HL-60 (cell line): ENCODE data around the gene GPR34.
A peak's percentile ranks its signal among the peaks of the same experiment; 100 is the strongest.
"Not testable (repeated sequence)": the region's sequence is repeated elsewhere in the genome, so short reads cannot be mapped to it uniquely, and the experiment has no call there.

Source experiments
- DNase-seq, 2 experiments: peaks; one replicate each; pipeline ENCODE4 v3.0.0-alpha.2; 2010 to 2020; ENCODE audit warnings: low read depth in 1 of 2, low spot score in 1 of 2
- H3K27ac ChIP-seq: fragments of 250-450 bp; sonication (Bioruptor Pico); replicated peaks from 2 replicates; pipeline ENCODE4 v1.5.1; 2020; ENCODE audit warnings: mild to moderate bottlenecking, moderate library complexity
- H3K27me3 ChIP-seq: fragments of 250-450 bp; sonication (Bioruptor Pico); 2 replicates; pipeline ENCODE4 v1.5.1; 2021; ENCODE audit warnings: mild to moderate bottlenecking, moderate library complexity; ENCODE audit not compliant: insufficient read depth, poor library complexity, severe bottlenecking
- H3K4me3 ChIP-seq: replicated peaks from 2 replicates; pipeline ENCODE4 v1.5.1; 2011; ENCODE audit warnings: mild to moderate bottlenecking, control low read depth, low read length; ENCODE audit not compliant: insufficient read depth
- CTCF ChIP-seq: IDR thresholded peaks from one replicate; pipeline ENCODE4 v1.5.1; 2011; ENCODE audit warnings: low read length, control low read depth, inconsistent platforms; ENCODE audit not compliant: insufficient read depth
- GABPA ChIP-seq: IDR thresholded peaks from 2 replicates; pipeline ENCODE4 v1.6.1; 2012; ENCODE audit warnings: low read depth
- POLR2AphosphoS5 ChIP-seq: IDR thresholded peaks from 2 replicates; pipeline ENCODE4 v1.6.1; 2012; ENCODE audit warnings: low read depth
- REST ChIP-seq: IDR thresholded peaks from 2 replicates; pipeline ENCODE4 v1.6.1; 2012; ENCODE audit warnings: low read depth; ENCODE audit not compliant: insufficient replicate concordance
- SPI1 ChIP-seq: IDR thresholded peaks from 2 replicates; pipeline ENCODE4 v1.6.1; 2012; ENCODE audit warnings: low read depth, mild to moderate bottlenecking, borderline replicate concordance

The GPR34 gene

GRCh38 chrX:41716767-41717473 lies 28.1 kb downstream of the GPR34 start:
- TF ChIP-seq CTCF: no peak
- no peak for TF ChIP-seq GABPA
- no peak for TF ChIP-seq POLR2AphosphoS5
- TF ChIP-seq REST: no peak
- TF ChIP-seq SPI1: no peak
- H3K4me3 ChIP-seq: no peak overlapping the region
- no peaks in the 10 kb centered on the region for H3K27me3 ChIP-seq
- DNase-seq: no peak
- H3K27ac ChIP-seq: no peak overlapping the region

- no peak for DNase-seq
- no peak for TF ChIP-seq REST
- TF ChIP-seq SPI1: no peak
- TF ChIP-seq POLR2AphosphoS5: no peak
- TF ChIP-seq CTCF: no peak
- TF ChIP-seq GABPA: no peak
- Histone ChIP-seq H3K27ac (no peak overlapping the region), H3K27me3 (no peaks in the 10 kb centered on the region), H3K4me3 (no peak overlapping the region)
Observed at GRCh38 chrX:41718481-41719235, 29.9 kb downstream of the GPR34 start.

- H3K27me3 ChIP-seq: not testable (repeated sequence)
Observed at GRCh38 chrX:41719610-41720009, 30.8 kb downstream of the GPR34 start.

GRCh38 chrX:41720125-41720779 lies 31.5 kb downstream of the GPR34 start:
- no peak for TF ChIP-seq GABPA
- TF ChIP-seq POLR2AphosphoS5: no peak
- no peak for TF ChIP-seq SPI1
- TF ChIP-seq CTCF: no peak
- TF ChIP-seq REST: no peak
- Histone ChIP-seq H3K27me3 (no peaks in the 10 kb centered on the region), H3K27ac (peak overlapping the region; percentile 69), H3K4me3 (no peak overlapping the region)
- DNase-seq: peak in 1 of 2 experiments; percentile 51

More at GRCh38 chrX:41719610-41720009, 30.8 kb downstream of the GPR34 start:
- H3K27ac ChIP-seq: peak overlapping the region; percentile 69
- not testable (repeated sequence) for H3K4me3 ChIP-seq
- TF ChIP-seq SPI1: peak; percentile 74
- peak in 1 of 2 experiments; percentile 45 for DNase-seq
